ENCODE data around the gene GSTO2.

GSTO2 gene

DNA sequence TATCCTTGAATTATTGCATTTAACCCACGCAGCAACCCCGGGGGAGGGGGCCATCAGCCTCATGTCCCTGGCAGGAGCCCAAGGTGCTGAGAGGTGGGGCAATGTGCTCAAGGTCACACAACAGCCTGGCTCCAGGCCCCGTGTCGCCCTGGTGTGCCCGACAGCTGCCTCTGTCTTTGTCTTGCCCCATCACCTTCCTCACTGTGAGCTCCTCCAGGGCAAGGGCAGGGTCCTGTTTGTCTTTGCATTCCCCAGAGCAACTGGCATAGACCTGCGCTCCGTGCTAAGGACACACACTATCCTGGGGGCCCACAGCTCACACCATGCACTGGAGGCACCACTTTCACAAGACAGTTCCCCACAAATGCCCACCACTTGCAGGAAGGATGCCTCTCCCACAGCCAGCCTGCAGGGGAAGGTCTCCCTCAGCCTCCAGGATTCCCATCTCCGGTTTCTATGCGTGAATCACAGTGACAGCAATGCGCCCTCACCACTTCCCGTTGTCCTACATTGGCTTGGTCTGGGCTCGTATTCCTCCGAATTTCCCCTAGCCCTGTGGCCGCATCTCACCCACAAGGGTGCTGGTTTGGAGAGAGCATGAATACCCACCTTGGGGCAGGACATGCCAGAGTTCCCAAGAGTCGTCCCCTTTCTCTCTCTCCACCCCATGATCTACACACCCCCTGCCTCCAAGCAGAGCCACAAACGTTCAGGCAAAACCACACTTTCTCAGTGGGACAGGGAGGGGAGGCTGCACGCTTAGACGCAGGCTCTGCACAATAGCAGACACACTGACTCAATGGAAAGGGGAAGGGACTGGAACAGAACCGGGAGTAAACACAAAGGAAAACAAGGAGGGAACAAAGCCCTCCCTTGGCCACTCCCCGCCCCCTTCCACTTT, 59.0 kb downstream of the GSTO2 start:
- no peak for DNase-seq

DNA sequence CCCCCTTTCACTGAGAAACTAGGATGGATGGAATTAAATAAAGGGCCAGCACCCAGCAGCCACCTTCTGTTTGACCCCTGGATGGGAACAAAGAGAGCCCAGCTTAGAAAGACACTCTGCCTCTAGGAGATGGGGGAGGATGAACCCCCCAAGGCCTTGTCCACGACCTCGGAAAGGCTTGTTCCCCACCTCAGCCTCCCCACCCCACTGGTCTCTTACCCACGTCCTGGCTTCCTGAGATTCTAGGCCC, 59.6 kb downstream of the GSTO2 start:
- no peak for DNase-seq

DNA sequence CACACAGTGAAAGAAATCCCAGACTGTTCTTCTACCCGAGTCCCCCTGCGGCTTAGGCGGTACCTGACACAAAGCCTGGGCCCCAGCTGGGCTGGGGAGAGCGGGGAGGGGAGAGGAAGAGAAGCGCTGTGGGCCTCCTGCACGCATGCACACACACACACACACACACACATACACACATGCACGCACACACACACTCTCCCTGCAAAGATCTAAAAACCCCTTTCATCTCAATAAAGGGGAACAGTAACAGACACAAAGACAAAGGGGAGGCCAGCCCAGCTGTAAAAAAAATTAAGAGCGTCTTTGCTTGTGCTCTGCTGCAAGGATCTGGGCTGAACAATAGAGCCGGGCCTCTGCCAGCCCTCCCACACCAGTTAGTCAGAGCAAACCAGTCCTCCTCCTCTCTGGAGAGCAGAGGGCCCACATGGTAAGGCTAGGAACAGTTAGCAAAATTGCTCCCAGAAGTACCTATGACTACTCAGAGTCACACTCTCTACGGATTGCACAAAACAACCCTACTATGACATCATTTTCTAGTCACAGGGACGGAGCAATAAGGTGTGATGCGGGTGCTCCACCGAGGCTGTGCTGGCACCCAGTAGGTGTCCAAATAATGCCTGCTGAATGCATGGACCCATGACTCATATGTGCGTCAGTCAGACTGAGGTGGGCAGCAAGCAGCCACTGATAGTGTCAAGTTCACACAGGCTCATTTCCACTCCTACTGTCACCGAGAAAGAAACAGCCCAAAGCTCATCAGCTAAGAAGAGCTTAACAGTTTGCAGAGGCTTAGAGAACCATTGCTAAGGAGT, 60.1 kb downstream of the GSTO2 start:
- DNase-seq, result no peak

DNA sequence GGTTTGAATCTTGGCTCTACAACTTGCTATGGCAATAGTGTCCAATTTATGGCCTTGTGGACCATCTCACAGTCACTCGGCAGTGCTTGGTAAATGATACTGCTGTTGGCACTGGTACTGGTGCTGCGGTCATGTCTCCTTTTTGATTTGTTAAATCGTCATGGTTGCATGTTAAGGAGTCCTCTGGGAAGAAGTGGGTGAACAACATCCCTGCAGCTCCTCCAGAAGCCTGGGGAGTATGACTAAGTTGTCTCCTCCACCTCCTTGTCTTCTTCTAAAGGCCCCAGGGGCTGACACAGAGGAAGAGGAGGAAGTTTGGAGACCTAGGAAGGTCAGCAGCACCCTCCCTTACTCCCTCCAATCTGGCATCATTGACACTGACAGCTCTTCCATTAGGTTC, 60.8 kb downstream of the GSTO2 start:
- no peak for DNase-seq

DNA sequence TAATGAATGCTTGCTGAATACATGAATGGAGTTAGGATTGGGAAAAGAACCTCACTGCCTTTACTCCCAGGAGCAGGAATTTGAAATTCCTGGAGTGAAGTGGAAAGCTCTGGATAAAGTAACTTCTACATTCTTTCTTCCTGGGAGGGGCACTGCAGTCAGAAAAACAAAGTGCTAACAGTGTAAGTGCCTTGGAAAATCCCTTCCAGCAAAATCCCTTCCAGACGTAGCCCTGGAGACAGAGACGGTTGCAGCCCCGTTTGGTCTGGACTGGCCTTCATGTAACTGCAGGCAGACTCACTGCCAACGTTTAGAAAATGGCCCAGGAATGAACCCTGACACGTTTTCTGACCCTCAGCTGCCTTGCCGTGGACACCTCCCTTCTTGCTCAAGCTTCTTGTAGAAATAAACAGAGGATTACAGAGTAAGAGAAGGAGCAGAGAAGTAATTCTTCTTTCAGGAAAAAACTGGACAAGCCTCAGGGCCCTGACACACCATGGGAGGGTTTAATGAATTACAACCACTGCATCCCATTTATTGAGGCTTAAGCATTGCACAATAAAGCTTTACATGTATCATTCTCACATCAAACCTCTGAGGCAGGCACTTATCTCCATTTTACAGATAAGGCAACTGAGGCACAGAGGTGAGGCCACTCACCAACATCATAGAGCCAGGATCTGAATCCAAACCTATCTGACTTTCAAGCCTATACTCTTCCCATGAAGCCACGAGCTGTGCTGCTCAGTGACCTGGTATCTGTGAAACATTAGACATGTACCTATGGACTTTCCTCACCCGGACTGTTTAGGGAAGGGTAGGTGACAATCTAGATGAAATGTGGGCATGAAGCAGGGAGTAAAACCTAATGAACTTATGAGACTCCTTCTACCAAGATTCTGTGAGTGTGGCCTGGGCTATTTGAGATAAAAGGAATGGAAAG, 61.5 kb downstream of the GSTO2 start:
- no peak for DNase-seq

DNA sequence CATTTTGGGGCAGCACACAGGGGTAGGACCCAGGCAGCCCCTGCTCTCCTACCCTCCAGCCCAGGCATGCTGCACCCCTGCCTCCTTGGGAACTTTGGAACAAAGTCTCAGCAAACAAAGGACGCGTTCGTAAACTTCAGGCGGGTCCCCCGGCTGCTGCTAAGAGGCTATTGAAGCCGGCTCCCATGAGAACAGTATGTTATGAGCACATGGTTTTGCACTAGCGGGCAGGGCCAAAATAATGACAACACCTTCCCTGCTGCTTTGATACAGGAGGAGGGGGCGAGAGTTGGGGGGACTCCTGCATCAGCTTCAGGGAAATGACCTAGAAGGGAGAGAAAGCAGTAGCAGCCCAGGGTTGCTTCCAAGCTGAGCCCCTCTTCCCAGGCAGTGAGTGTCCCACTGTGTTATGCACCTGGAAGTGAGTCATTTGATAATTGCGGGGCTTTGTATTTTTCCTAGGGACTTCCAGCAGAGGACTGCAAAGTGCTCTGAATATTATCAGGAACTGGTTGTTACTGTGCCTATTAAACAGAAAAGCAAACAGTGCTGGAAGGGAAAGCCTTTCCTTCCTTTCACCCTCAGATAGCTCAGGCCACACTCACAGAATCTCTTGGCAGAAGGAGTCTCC, 62.3 kb downstream of the GSTO2 start:
- no peak for DNase-seq

DNA sequence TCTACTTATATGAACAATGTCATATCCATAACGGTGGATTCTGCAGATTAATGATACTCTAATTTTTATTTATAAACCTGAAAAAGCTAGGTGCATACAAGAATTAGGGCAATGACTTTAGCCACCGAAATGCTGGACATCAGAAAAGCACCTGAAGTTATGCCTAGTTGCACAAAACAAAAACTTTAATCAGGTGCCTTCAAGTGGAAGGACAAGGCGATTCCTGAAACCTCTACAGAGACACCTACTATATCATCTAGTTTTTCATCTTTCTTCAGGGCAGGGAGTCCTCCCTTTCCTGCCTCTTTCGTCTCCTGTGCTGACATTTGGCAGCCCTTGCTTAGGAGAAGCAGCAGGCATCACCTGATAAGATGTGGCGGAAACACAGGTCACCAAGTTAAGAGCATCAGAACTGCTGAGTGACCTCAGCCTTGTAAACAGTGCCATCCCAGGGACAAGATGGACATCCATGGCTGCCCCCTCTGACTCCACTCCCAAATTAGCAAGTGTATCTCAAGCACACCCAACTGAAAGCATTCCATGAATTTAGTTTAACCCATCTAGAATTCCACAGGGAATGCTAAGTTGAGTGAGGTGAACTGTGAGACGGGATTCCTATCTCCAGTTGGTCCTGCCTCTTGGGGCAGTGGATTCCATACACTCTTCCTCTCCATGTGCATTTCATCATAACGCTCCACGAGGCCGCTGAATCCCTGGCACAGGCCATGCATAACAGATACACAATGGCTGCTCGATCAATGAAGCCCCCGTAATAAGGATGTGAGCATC, 63.5 kb downstream of the GSTO2 start:
- DNase-seq, result no peak

DNA sequence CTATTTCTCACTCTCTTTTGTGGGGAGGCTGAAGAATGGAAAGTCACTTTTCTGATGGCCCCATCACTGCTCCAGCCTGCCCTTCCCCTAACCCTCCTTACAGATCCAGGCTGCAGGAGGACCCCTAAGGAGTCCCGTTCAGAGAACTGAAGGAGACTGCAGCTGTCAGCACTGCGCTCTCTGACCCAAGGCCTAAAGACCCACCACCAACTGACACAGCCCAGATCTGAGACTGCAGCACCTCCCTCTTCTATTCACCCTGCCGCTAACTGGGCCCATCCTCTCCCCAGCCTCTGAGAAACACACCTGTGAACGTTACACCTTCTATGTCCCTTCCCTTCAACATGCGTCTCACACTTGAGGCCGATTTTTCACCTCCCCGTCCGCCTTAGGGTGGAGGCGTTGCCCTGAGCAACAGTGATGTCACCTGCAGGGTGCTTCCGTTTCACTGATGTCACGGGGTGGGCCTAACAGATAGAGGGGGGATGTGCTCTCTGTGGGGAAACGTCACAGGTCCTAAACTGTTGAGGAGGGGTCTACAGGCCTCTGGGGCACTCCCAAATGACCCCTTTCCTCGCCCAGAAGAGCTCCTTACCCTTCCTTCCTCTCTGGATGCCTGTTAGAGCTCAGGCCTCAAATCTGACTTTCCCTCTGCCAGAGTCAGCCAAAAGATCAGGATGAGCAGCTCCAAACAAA, 64.2 kb downstream of the GSTO2 start:
- no peak for DNase-seq

DNA sequence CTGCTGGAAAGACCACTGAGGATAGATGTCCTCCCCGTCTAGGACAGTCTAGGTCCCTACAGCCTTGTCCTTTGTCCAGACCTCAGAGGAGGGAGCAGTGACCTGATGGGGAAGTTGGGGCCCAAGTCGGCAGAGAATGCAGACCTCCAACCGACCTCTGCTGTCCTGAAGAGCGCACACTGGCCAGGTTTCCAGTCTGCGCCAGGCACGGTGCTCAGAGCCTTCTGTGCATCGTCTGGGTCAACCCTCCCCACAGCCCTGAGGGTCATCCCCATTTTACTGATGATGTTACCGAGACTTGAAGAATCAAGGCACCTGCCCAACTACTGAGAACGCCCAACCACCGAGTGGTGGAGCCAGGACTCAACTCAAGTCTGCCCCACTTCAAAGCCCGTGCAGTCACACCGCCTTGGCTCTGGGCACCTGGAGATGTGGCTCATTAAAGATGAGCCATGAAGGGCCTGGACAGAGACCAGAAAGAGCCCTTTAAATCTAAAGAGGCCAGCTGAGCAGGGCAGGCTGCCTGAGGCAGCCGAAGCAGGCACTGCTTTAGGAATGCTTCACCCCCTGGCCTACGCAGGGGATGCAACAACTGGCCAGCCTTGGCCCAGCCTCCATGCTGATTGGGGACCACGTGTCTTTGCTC, 64.9 kb downstream of the GSTO2 start:
- DNase-seq, result no peak

DNA sequence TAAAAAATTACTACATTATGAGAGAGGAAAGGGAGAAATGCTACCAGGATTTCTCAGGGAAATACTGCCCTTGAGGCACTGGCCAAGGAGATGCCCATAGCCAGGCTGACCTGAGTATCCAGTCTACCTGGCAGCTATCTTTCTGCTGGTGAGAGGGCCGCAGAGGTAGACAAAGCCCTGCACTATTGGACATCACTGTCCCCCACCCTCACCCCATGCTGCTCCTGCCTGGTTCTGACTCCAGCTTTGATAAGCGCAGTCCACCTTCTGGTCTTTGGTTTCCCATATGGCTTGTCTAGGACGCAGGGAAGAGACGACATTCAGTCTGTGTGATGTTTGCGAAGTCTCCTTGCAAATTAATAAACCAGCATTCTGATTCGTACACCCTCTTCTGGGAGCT, 65.6 kb downstream of the GSTO2 start:
- no peak for DNase-seq

DNA sequence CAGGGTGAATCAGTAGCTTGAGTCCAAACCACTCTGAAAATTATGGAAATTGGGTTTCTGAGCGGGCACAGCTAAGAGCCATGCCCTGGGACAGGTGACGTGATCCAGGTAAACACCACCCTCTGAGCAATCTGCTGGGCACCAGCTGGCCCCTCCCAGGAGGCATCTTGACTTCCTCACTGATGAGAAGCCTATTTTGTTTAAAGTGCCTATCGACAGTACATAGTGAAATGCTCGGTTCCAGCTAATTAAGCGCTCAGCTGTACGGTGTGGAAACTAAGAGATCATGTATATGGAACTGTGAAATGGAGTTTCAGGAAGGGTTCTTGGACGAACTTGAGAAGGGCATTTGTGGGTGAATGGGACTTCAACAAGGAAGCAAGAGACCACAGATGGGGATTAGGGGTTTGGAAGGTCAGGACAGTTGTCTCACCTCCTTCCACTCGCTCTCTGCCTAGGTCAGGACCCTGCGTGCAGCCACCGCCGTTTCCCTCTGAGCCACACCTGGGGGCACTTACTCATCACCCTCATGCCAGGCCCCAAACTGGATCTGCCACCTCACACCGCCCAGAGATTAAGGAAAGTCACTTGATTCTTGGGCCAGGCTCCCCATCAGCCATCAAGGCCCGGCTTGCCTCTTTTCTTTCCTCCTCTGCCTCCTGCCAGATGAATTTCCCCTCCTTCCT, 66.1 kb downstream of the GSTO2 start:
- DNase-seq, result no peak

DNA sequence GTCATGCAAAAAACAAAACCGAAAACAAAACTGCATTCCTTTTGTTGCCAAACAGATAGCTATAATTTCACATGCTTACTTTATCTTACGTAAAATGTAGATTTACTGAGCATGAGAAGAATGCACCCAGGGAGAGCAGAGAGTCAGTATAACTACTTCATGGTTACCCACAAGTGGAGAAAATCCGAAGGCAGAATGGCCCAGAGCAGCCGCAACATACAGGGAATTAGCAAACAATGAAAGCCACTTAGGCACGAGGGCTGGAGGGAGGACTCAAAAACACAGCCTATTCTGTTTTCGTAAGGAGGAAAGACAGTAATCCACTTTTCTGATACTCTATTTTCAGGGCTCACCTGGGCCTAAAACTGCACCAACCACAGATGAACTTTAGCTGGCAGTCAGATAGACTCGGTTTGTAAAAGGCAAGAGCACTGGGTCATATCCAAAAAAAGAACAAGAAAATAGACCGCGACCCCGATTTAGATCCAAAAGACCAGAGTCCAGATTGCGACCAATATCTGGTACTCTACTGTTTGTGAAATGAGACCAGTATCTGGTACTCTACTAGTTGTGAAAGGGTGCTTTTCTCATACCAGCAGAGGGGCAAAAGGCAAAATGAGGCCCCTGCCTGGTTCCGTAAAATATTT, 68.0 kb downstream of the GSTO2 start:
- no peak for DNase-seq

DNA sequence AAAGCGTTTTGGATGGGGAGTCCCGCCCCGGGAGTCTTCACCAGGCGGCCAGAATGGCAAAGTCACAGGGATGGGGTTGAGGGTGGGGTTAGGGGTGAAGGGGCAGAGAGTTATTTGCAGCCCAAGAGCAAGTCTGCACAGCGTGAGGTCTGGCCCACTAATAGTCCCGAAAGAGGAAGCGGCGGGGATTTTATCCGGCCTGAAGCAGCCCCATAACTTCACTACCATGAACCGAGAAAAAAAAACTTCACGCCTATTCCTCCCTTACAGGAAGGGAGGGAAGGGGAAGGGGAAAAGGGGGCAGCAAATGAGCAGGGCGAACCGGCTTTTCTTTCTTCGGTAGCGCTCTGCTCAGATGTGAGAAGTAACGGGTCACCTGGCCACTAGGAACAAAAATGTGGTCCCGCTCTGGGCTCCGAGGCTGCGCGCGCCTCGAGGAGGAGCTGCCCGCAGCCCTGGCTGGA, 68.6 kb downstream of the GSTO2 start:
- no peak for DNase-seq

DNA sequence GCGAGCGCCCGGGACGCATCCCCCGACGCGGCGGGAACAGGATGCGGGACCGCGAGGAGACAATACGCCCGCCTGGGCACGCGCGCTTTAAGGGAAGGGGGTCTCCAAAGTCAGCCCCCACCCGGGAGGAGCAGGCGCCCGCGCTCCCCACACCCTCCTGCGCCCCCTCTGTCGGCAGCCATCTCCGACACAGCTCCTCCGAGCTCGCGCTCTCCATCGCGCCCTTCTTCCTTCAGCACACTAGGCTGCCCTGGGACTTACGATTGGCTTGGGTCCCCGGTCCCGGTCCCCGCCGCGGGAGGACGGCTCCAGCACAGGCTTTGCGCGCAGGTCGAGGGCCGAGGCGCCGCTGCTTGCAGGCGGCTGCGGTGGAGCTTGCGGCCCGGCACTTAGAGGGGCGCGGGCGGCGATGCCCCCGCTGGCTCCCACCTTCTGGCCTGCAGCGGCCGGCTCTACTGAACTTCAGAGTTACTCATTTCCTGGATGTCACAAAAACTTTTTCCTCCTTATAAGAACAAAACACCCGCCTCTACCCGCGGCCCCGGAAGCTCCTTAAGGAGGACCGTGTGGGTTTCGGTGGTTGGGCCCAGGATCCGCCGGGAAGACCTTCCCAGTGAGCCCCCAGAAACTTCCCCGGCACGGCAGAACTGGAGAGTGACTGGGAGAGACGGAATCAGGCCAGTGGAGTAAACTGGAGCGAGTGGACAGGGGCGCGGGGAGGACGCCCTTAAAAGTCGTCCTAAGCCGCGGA, 69.2 kb downstream of the GSTO2 start, which contains the start of gene ITPRIP:
TSS of gene ITPRIP (minus strand) at position 481 of the 751 bp plus-strand sequence. CDS start 22,414 bp downstream, outside the sequence.
- DNase-seq, result no peak

DNA sequence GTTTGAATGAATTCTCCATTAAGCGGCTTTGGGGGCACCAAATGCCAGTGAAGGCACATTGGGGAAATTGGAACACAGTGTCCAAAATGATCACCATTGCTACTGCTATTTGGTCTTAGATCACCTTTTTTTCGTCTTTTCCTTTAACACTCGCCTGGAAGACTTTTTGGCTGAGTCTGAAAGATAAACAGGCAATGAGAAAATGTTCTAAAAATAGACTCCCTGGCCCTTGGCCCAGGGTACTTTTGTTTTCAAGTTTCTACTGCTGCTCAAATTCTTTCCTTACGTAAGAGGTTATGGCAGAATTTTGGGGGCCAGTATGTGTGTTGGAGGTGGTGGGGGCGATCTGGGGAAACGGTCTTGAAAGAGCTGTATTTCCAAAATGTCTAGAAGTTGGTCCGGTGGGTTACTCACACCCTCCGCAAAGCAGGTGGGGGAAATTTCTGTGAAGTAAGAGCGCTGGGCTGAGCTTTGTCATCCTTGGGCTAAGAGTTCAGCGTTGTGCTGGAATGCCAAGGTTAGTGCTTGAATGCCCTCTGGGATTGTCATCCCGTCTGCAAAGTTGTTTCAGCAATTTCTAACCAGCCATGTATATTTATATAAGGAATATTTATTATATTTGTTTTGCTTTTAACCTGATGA, 70.6 kb downstream of the GSTO2 start:
- no peak for DNase-seq

DNA sequence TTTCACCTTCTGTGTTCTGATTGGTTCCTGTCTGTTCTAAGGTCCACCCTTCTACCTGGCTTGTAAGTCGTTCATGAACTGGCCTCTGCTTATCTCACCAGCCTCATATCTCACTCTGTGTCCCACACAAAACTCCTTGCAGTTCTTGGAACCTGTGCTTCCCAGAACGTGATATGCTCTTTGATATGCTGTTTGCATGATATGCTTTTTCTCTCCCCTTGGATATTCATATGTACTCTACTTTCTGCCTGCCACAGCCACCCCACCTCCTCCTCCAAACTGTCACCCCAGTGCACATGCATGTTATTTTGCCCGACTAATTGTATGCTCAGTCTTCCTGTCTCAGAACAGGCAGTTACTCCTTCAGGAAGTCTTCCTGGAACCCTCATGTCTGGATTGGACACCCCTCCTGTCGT, 71.1 kb downstream of the GSTO2 start:
- no peak for DNase-seq

DNA sequence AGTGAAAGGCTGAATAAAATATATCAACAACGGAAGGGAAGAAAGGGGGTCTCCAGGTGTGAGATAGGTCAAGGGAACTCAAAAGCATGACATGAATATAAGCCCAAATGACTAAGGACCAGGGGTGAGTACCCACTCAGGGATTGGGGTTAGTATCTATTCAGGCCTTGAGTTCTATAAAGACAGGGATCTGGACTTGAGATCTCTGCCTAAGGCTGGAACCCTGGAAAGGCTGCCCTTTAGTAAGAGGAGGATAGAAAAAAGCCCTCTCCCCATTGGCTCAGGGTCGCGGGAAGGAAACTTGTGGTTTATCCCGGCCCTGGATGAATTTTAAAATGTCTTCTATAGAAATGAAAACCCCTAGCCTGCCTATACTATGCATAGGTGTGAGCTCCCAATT, 71.7 kb downstream of the GSTO2 start:
- DNase-seq, result no peak

DNA sequence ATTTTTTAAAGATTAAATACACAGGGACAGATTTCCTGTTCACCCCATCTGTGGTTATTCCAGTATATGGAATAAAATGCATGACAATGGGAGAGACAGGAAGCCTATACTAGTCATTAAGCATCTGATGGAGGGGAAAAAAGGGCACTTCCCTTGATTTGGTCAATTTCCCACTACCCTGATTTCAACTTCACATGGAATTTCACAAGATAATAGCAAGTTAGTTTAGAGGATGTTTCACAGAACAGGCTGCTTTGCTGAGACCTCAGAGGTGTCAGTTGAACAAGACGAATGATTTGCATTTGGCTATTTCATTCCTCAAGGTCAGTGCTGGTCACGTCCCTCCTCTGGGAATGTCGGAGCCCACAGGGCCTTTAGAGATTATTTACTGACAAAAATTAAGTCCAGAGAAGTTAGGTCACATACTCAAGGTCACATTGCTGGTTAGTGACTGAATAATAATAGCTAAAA, 74.0 kb downstream of the GSTO2 start:
- DNase-seq, result no peak

Measured in NCI-H1694 (cell line).